ENCODE data around the gene SORCS1.
"Not testable (repeated sequence)": the region's sequence is repeated elsewhere in the genome, so short reads cannot be mapped to it uniquely, and the experiment has no call there.

Gene SORCS1

GRCh38 chr10:107051769-107052168 is 112.7 kb downstream of the SORCS1 start:
- DNase-seq (ENCODE audit: low spot score) = no peak

DNA sequence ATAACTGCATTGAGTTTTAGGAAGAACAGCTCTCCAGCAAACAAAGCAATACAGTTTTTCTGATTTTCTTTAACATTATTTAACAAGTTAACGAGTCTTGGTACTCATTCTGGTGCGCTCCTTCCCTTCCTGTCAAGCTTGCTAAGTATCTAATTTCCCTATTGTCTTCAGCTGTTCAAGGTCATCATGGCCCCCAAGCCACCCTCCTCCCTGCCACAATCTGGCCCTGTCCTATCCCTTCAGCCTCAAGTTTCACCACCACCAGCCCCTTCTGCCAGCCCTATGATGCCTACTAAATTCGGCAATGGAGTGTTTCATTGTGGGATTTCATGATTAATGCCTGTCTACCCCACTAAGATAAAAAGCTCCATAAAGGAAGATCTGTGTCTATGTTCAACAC is 121.0 kb downstream of the SORCS1 start:
- no peak for DNase-seq (ENCODE audit: low spot score)

- DNase-seq (ENCODE audit: low spot score) = no peak
Observed at GRCh38 chr10:107037192-107038122, 127.0 kb downstream of the SORCS1 start.

DNA sequence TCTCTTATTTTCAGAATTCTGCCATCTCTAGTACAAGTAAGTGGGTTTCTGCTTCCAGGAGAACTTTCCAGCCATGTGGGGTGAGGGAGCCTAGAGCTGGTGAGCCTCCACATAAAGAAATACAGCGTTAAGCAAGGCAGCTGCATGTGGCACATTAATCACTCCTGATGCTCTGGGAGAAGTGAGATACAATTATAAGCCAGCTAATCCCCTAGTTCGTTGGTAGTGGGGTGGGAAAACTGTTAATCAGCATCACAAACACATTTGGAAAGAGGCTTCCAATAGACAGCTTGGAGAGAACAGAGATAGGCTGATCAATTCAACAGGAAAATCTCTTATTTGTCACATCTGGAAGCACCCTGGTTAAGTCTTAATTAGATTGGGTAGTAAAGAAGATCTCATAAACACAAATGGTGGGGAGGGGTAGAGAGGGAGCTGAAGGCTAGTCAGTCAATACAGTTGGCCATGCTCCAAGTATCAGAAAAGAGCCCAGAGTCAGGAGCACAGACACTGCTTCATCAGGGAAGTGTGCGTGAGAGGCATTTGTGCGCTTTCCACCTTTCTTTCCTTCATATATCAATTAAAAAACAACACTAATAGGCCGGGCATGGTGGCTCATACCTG is 130.6 kb downstream of the SORCS1 start:
- DNase-seq (ENCODE audit: low spot score) = no peak

DNA sequence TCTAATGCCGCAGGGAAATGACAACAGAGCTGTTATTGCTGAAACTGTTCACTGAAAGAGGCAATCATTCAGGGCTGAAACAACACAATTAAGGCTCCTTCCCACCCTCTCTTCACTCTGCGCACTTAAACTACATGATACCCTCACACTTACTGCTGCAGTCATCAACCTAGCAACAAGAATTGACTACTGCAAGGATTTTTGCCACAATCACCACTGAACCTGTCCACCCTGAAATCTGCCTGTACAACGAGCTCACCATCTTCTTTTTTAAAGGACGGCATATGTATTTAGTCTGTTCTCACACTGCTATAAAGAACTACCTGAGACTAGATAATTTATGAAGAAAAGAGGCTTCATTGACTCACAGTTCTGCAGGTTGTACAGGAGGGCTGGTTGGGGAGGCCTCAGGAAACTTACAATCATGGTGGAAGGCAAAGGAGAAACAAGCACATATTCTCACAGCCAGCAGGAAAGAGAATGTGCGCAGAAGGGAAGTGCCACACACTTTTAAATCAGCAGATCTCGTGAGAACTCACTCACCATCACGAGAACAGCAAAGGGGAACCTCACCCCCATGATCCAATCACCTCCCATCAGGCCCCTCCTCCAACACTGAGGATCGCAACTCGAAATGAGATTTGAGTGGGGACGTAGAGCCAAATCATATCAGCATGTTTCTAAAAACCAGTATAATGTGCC is 131.7 kb downstream of the SORCS1 start:
- DNase-seq (ENCODE audit: low spot score) = no peak

DNA sequence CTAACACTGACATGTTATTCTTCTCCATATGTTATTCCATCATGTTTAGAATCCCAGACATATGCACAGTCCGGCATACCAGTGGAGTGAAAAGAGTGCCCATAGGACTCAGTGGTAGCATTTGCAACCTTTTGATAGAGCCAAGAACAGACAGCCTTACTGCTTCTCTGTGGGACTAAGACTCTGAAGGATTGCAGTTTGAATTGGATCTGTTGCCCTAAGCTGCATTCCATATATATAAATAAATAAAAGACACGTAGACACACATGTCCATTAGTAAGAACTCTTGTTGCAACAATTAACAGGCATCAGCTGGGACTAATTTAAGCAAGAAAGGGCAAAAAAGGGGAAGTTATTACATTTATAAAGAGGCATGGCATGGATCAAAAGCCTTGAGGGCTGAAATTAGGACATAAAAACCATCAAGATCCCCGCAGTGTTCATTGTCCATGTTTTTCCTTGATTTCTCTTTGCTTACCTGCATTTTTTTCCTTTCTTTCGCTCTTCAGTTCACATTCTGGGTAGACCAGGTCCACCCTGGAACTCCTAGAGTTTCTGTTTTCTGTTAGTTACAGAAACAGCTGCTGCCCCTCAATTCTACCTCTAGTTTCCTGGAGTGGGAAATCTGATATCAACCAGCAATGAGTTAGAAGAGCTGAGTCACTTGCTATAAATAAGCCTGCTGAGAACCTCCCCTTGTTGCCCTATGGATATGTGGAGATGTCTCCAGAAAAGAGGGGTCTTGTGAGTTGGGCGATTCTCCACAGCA is 132.4 kb downstream of the SORCS1 start:
- no peak for DNase-seq (ENCODE audit: low spot score)

- DNase-seq (ENCODE audit: low spot score) = no peak
Observed at GRCh38 chr10:107028236-107028635, 136.3 kb downstream of the SORCS1 start.

DNA sequence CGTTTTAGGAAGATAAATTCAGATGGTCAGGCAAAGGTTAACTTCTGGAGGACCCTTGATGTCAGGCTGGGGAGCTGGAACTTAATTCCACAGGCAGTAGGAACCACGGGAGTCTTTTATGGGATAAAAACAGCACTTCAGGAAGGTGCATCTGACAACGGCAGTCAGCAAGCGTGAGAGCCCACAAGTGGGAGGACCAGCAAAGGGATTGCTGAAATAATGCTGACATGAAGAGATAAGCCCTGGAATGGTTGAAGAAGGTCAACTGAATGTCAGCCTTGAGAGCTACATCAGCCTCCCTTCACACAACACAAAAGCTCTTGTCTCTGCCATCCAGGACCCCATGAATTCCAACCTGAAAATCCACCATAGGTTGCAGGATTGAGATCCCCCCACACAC is 138.8 kb downstream of the SORCS1 start:
- DNase-seq (ENCODE audit: low spot score) = no peak

DNA sequence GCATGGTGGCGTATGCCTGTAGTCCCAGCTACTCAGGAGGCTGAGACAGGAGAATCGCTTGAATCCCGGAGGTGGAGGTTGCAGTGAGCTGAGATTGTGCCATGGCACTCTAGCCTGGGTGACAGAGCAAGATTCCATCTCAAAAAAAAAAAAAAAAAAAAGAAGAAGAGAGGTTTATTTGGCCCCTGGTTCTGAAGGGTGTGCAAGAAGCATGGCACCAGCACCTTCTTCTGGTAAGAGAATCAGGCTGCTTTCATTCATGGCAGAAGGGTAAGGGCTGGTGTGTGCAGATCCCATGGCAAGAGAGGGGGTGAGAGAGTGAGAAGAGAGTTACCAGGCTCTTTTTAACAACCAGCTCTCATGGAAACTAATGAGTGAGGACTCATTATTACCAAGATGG is 140.5 kb downstream of the SORCS1 start:
- DNase-seq (ENCODE audit: low spot score) = not testable (repeated sequence)

- no peak for DNase-seq (ENCODE audit: low spot score)
Observed at GRCh38 chr10:107022600-107023354, 141.7 kb downstream of the SORCS1 start.

DNA sequence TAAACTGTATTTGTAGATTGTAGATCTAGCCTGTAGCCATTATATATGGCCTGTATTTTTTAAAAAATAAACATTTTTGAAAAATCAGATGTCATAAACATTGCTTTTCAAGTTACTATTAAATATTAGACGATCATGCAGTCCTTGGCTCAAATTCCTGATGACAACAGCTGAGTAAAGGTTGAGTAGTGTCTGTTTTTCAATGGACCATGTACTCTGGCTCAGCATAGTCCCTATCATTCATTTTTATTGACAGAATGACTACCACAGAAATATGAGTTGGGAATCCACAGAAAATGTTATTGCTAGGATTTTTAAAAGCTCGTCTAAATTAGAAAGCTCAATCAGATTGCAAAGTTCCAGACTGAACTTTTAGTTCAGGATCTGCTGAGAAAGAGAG is 145.4 kb downstream of the SORCS1 start:
- no peak for DNase-seq (ENCODE audit: low spot score)

DNA sequence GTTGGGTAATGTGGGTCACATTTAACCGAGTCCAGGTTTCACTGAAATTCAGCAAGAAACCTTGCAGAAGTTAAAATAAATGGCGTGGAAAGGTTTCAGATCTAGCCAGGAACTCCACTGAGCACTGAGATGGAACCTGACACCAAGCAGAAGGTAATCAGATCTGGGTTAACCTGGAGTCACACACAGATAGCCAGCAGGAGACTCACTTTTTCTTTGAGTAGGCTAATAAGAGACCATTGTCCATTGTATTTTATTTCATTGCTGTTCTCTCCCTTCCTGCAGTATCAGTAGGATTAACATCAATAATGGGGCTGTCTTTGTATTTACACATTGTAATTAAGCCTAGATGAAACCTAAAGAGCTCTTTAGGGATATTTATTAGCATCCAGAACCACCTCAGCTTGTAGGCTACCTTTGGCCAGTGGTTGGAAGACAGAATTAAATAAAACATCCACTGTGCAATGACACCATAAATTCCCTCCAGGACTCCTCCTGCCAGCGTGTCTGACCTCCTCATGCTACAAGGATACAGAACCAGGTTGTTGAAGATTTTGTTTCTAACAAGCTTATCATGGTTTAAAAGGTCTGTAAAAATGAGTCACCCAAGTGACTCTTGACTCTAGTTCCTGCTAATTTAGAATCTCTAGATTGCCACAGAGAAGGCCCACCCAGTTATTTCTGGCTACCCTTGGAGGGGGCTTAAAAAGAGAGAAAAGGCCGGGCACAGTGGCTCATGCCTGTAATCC is 151.1 kb downstream of the SORCS1 start:
- DNase-seq (ENCODE audit: low spot score) = no peak

- DNase-seq (ENCODE audit: low spot score) = no peak
Observed at GRCh38 chr10:107011992-107012391, 152.5 kb downstream of the SORCS1 start.

DNA sequence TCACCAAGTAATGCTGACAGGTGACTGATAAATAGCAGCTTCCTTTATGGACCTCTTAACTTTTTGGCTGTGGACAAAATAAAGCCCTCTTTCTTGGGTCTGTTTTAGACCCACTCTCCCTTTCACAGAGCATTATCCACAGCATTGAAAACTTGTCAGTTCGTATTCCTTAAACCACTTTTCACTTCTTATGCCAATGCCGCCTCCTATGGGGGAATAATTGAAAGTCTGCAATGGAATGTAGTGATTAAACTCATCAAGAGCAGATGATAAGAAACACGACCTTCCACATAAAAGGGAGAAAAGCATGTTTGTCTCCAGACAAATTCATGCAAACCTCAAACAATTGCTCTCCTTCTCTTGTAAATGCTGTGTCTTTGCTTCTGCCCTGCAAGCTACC is 153.4 kb downstream of the SORCS1 start:
- no peak for DNase-seq (ENCODE audit: low spot score)

DNA sequence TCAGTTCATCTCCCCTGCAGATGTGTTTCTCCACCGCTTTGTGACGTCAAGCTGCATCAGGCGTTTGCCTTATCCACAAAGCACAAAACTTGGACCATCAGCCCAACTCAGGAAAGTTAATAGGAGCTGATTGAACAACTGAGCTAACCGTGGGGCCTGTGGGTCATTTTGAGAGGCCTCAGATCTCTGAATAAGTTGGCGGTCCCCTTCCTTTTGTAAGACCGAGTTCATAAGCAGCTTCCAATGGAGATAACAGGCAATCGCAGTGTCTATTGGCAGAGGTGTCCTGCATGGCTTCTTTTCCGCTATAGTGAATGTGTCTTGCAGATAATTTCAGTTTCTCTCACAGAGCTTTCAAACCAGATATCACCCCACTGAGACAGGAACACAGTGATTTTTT is 154.0 kb downstream of the SORCS1 start:
- no peak for DNase-seq (ENCODE audit: low spot score)

GRCh38 chr10:107004362-107004761 is 160.1 kb downstream of the SORCS1 start:
- no peak for DNase-seq (ENCODE audit: low spot score)

GRCh38 chr10:107002068-107002467 is 162.4 kb downstream of the SORCS1 start:
- no peak for DNase-seq (ENCODE audit: low spot score)

GRCh38 chr10:106999118-106999707 is 165.3 kb downstream of the SORCS1 start:
- no peak for DNase-seq (ENCODE audit: low spot score)

DNA sequence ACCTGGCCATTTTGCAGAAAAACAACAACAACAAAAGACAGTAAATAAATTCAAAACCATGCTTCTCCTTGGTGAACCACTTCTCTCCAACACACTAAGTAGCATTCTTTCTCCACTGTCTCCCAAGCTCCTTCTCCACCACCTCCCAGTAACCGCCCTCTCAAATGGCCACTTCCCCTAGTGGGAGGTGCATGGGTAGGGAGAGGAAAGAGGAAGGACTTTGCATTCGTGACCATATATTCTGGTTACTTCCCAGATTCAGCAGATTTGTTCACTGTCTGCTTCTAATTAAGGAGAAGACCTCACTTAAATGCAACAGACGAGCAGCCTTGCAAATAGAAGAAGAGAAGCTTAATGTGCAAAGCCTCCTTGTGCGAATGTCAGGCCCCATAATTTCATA is 166.8 kb downstream of the SORCS1 start:
- DNase-seq (ENCODE audit: low spot score) = no peak

GRCh38 chr10:106996510-106996909 is 168.0 kb downstream of the SORCS1 start:
- DNase-seq (ENCODE audit: low spot score) = no peak

All from AG20443 (cell line).